ENCODE measurements around the gene CDH4.

- TF ChIP-seq REST (IDR thresholded peaks at IDR 0.05; ENCODE audit: insufficient read depth in 1 of 2, low read depth in 2 of 2, low read length in 2 of 2) (no peak), POLR2AphosphoS5 (IDR thresholded peaks at IDR 0.05; ENCODE audit: low read depth, low read length) (no peak), TAF1 (IDR thresholded peaks at IDR 0.05; ENCODE audit: borderline replicate concordance, insufficient read depth, low read length) (no peak), SIN3A (IDR thresholded peaks at IDR 0.05; ENCODE audit: borderline replicate concordance, insufficient read depth, low read length) (no peak), FOXP2 (optimal IDR thresholded peaks at IDR 0.05; ENCODE audit: borderline replicate concordance, extremely low read depth, extremely low read length, insufficient read depth) (no peak)
Observed at GRCh38 chr20:61694682-61695081, 442.6 kb downstream of the CDH4 start.

All from PFSK-1 (cell line).